NCI-H2029 treated with DMSO at 0.1 percent for 48 hours (cell line): ENCODE data around the gene LRRC41.
"Not testable (repeated sequence)": the region's sequence is repeated elsewhere in the genome, so short reads cannot be mapped to it uniquely, and the experiment has no call there.

Experiments used
- DNase-seq: peaks from one replicate; lab custom pipeline; 2025; lab: John Stamatoyannopoulos, UW

LRRC41 gene

DNA sequence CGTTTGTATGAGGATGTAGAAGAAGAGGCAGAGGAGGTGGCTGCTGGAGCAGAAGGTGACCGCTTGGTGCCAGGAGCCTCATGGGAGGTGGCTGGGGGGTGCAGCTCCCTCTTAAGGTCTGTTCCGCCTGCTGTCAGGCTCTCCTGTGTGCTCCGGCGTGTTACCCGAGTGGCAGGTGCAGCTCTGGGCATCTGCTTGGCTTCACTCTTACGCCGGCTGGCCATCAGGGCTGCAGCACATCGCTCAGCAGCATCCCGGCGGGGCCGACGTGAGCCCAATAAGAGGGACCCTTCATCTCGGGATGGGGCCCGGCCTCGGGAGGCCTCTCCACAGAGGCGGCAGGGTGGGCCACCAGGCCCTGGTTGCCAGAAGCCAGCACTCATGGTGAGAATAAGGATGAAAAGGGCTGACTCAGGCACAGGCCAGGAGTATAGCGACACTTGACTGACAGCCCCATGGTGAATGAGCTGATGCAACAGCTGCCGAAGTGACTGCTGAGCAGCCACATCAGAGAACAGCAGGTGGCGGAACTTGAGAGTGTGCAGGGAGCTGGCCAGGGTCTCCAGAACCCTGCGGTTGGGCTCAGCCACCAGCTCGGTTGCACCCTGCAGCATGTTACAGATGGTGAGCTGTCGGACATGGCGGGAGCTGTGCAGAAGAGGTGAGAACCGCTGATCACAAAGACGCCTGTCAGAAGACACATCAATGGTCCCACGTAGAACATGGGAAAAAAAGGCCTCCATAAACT lies 17.5 kb downstream of the LRRC41 start:
- no peak for DNase-seq

GRCh38 chr1:46284597-46285564 lies 18.5 kb downstream of the LRRC41 start:
- DNase-seq: no peak

DNA sequence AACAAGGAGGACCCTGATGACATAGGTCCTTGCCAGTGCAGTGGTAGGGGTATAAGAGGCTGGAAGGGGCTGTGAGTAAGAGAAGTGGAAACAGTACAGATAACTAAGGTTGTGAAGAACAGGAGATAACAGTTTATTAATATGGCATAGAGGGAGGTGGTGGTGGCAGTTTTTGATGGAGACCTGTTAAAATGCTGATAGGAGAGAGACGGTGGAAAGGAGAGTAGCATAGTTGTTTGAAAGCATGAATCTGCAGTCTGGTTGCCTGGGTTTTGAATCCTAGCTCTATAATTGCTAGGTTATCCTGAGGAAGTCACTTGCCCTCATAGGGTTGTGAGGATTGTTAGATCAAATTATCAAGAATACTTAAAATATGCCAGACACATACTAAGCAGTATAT lies 19.4 kb downstream of the LRRC41 start:
- no peak for DNase-seq

DNA sequence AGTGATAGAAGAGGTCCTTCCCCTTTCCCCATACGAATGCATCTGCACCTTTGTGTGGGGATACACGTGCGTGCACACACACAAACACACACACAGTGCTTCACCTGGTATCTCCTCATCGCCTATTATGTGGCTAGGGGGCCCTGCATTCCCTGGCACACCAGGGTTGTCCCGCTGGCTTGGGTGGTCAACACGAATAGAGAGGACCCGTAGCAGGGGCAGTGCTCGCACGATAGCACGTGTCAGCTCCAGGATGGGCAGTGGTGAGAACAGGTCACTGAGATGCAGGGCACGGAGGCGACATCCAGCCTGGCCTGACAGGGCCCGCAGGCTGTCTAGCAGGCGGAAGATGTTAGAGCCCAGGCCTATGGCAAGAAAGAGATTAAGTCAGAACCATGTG lies 22.4 kb downstream of the LRRC41 start:
- DNase-seq: no peak

- no peak for DNase-seq
These were observed 23.3 kb downstream of the LRRC41 start for GRCh38 chr1:46280092-46280491.

- no peak for DNase-seq
These were observed 24.6 kb downstream of the LRRC41 start for GRCh38 chr1:46278807-46279206.

- no peak for DNase-seq
These were observed 25.6 kb downstream of the LRRC41 start for GRCh38 chr1:46277658-46278373.

DNA sequence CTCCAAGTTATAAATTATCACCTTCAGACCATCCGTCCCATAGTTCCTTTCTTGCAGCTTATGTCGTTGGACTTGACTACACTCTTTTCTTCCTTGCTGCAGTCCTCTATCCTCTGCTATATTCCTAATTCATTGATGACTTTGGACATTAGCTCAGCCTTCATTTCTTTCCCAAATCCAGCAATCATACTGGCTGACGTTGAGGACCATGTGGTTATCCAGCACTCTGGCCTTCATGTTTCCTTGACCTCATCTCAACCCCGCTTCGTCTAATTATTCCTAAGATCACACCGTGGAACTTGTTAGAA lies 28.4 kb downstream of the LRRC41 start:
- DNase-seq: no peak

DNA sequence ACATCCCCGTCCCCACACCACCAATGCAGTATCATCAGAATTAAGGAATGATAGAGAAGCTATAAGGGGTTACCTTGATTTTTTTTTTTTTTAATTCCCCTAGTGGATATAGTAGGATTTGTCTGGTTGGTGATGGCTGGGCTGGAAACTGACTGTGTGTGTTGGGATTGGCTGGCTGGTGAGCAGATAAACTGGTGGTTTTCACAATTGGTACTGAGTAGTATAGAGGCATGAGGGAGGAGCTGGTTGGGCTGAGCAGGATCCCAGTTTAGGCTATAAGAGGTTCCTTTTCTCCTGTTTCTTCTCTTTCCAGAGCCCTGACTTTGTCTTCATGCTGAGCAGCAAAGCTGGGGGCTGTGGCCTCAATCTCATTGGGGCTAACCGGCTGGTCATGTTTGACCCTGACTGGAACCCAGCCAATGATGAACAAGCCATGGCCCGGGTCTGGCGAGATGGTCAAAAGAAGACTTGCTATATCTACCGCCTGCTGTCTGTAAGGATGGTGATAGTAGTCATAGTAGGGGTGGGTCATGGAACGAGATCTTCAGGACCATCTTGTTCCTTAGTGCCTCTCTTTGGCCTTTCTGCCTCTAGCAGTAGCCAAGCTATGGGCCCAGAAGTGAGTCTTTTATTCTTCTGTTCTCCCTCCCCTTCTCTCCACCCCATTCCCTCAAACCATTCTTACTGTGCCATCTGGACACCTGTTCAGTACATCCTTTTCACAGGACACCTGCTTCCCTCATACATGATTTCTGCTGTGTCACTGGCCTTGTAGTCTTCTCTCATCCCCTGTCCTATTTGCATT lies 29.0 kb downstream of the LRRC41 start:
- DNase-seq: no peak

GRCh38 chr1:46268578-46268977 lies 34.8 kb downstream of the LRRC41 start:
- no peak for DNase-seq

- DNase-seq: no peak
These were observed 40.3 kb downstream of the LRRC41 start for GRCh38 chr1:46263146-46263545.

DNA sequence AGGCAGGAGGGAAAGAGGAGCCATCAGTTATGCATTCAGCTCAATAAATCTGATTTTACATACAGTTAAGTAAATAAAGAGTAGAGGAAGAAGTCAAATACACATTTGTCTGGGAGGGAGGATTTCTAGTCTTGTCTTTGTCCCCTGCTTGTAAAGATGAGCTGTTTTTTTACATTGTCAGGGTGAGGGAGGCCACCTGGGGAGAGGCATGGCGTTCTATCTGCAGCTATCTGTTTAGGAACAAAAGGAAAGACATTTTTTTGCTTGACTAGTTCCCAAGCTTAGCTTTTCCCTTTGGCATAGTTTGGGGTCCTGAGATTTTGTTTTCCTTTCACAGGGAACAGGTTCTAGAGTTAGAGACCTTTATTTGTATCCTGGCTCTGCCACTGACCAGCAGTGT lies 40.9 kb downstream of the LRRC41 start:
- DNase-seq: no peak

GRCh38 chr1:46256523-46256922 lies 46.9 kb downstream of the LRRC41 start:
- no peak for DNase-seq

GRCh38 chr1:46254668-46255067 lies 48.7 kb downstream of the LRRC41 start:
- no peak for DNase-seq

- DNase-seq: peak; percentile 63
These were observed 55.1 kb downstream of the LRRC41 start for GRCh38 chr1:46248122-46248920.

GRCh38 chr1:46247436-46248121 lies 55.8 kb downstream of the LRRC41 start, which contains the start of gene RAD54L:
Gene RAD54L (plus strand): TSS chr1:46247763. CDS start chr1:46248406, 643 bp downstream.
- peak; percentile 99 for DNase-seq

- no peak for DNase-seq
These were observed 56.6 kb downstream of the LRRC41 start for GRCh38 chr1:46246548-46247435.

GRCh38 chr1:46246136-46246535 lies 57.3 kb downstream of the LRRC41 start:
- DNase-seq: not testable (repeated sequence)
